ENCODE data around the gene RHOF. TPM values are rescaled to one million over a fixed set of nuclear protein-coding genes. Genes with fewer than 3 reads are reported as not detected.

Gene RHOF
- total RNA-seq, 1 experiment from 2014 or later, result 29.1 TPM

- Histone ChIP-seq H3K79me1 (ENCODE audit: insufficient read depth, low read depth, low read length, poor library complexity, severe bottlenecking) (no peaks in the 10 kb centered on the region), H3K4me2 (ENCODE audit: insufficient read depth, insufficient read length, low read length) (peak overlapping the region; percentile 34), H3T11ph (ENCODE audit: low read length) (no peak overlapping the region), H3K27me3 (ENCODE audit: insufficient read depth, low read length) (no peaks in the 10 kb centered on the region), H4K5ac (ENCODE audit: insufficient read length, low read depth, low read length) (no peak overlapping the region), H3K9me3 (ENCODE audit: control insufficient read depth, low read depth, low read length) (no peaks in the 10 kb centered on the region), H3K79me2 (ENCODE audit: insufficient read depth, low read length) (no peaks in the 10 kb centered on the region), H3K56ac (ENCODE audit: insufficient read length, low read depth, low read length) (no peak overlapping the region), H3K23ac (ENCODE audit: insufficient read length, low read depth, low read length) (no peak overlapping the region), H3K4ac (ENCODE audit: low read depth, low read length) (no peak overlapping the region), H3K27ac (ENCODE audit: insufficient read length, low read depth, low read length) (no peak overlapping the region), H2AFZ (ENCODE audit: low read length) (no peak overlapping the region), H4K20me1 (ENCODE audit: control insufficient read depth, insufficient read depth, insufficient read length) (no peaks in the 10 kb centered on the region), H3K14ac (ENCODE audit: insufficient read depth, low read length) (no peak overlapping the region), H4K8ac (replicated peaks; ENCODE audit: insufficient read length, low read depth, low read length) (no peak overlapping the region), H3K9ac (ENCODE audit: extremely low read depth, insufficient read length, low read length) (peak overlapping the region; percentile 23), H3K18ac (ENCODE audit: insufficient read length, low read depth, low read length) (no peak overlapping the region), H3K4me1 (ENCODE audit: insufficient read depth, low read length) (no peaks in the 10 kb centered on the region; the same call in 1 of the 2 replicates), H2BK20ac (ENCODE audit: low read depth, low read length, poor library complexity, severe bottlenecking) (no peak overlapping the region), H2AK5ac (ENCODE audit: insufficient read length, low read length) (no peak overlapping the region), H4K91ac (ENCODE audit: insufficient read length, low read depth, low read length) (no peak overlapping the region), H2BK120ac (ENCODE audit: low read depth, low read length, poor library complexity, severe bottlenecking) (no peak overlapping the region), H2BK15ac (ENCODE audit: low read depth, low read length) (no peak overlapping the region), H2BK5ac (ENCODE audit: insufficient read length, low read length) (no peak overlapping the region), H2BK12ac (ENCODE audit: insufficient read length, low read depth, low read length) (no peak overlapping the region), H3K23me2 (ENCODE audit: insufficient read length, low read depth, low read length, poor library complexity, severe bottlenecking) (peaks cover 9% of the 10 kb centered on the region)
- WGBS (ENCODE audit: extremely low coverage, insufficient read length, low lambda C conversion rate), result no CpG with 5 or more reads among the region's 48 CpGs
- no peak for TF ChIP-seq CTCF (conservative IDR thresholded peaks at IDR 0.05)
- peaks cover 5% of the 10 kb centered on the region for H3K27me3 Mint-ChIP-seq (ENCODE audit: low read depth)
- H3K9me3 Mint-ChIP-seq, result no peaks in the 10 kb centered on the region; a peak in 2 of 5 replicates
- H3K4me1 Mint-ChIP-seq, result peaks cover 29 to 35% of the 10 kb centered on the region in 2 experiments
- no peak for DNase-seq
- H3K27ac Mint-ChIP-seq, result no peak overlapping the region
- H3K4me3 Mint-ChIP-seq, result peak overlapping the region; percentile 66 to 80
- H3K36me3 Mint-ChIP-seq (ENCODE audit: insufficient read depth in 1 of 3, low read depth in 3 of 3), result peaks cover 5 to 24% (median 15%) of the 10 kb centered on the region in 3 experiments; a peak in 5 of 7 replicates
These were observed 665 bp downstream of the RHOF start for GRCh38 chr12:121792607-121793439.
